H1 (cell line): ENCODE results near the gene ARMC7. TPM values are rescaled to one million over a fixed set of nuclear protein-coding genes. Genes with fewer than 3 reads are reported as not detected.

Source experiments
- CTCF ChIA-PET: fragments of 300-600 bp; sonication (Branson Sonifier 250); formaldehyde crosslinking; loops from one replicate; lab custom pipeline; 2021; ENCODE audit not compliant: partially characterized antibody; lab: Charles Lee
- POLR2A ChIA-PET: fragments of 300-600 bp; sonication (Branson Sonifier 250); formaldehyde crosslinking; loops from one replicate; lab custom pipeline; 2021; ENCODE audit warnings: inconsistent platforms; ENCODE audit not compliant: partially characterized antibody; lab: Charles Lee
- DNase-seq, 2 experiments: peaks; one replicate each; pipeline versions ENCODE4 v3.0.0 to v3.0.0-alpha.2; 2010 to 2022; ENCODE audit warnings: low spot score in 2 of 2, low read depth in 1 of 2, mixed read lengths in 1 of 2
- FAIRE-seq: peaks from 2 replicates; lab custom pipeline; 2011; peaks lifted over from hg19 to GRCh38; lab: Jason Lieb, UNC
- H2AFZ ChIP-seq: 2 replicates; pipeline ENCODE4 v1.8.1; 2012; ENCODE audit warnings: low read length, inconsistent platforms
- H2AK5ac ChIP-seq: 2 replicates; pipeline ENCODE4 v1.6.1; 2013; ENCODE audit warnings: low read depth, low read length
- H2BK120ac ChIP-seq: replicated peaks from 2 replicates; pipeline ENCODE3; 2013; ENCODE audit warnings: low read depth, low read length, inconsistent platforms
- H2BK12ac ChIP-seq: 2 replicates; pipeline ENCODE4 v1.6.1; 2013; ENCODE audit warnings: low read depth, low read length
- H2BK15ac ChIP-seq: 2 replicates; pipeline ENCODE4 v1.6.1; 2013; ENCODE audit warnings: low read length
- H2BK20ac ChIP-seq: 2 replicates; pipeline ENCODE4 v1.6.1; 2013; ENCODE audit warnings: low read length
- H2BK5ac ChIP-seq: 2 replicates; pipeline ENCODE4 v1.6.1; 2013; ENCODE audit warnings: low read depth, low read length
- H3K14ac ChIP-seq: 2 replicates; pipeline ENCODE4 v1.6.1; 2013; ENCODE audit warnings: inconsistent platforms; ENCODE audit not compliant: insufficient read length
- H3K18ac ChIP-seq: 2 replicates; pipeline ENCODE4 v1.6.1; 2013; ENCODE audit warnings: low read length; ENCODE audit errors: extremely low read depth
- H3K23ac ChIP-seq: 2 replicates; pipeline ENCODE4 v1.6.1; 2013; ENCODE audit warnings: inconsistent platforms; ENCODE audit not compliant: insufficient read length
- H3K23me2 ChIP-seq: 2 replicates; pipeline ENCODE4 v1.6.1; 2013; ENCODE audit warnings: low read depth, low read length
- H3K27ac ChIP-seq: 2 replicates; pipeline ENCODE4 v1.6.1; 2011; ENCODE audit warnings: low read depth, low read length, inconsistent platforms
- H3K27me3 ChIP-seq, 4 experiments: replicated peaks in 1 of 4; 1 replicate in 1 of 4; 2 replicates in 3 of 4; pipeline versions ENCODE4 v1.6.1 to v1.8.1; 2011 to 2013; ENCODE audit warnings: low read length in 3 of 4, mild to moderate bottlenecking in 3 of 4, inconsistent platforms in 2 of 4, mixed read lengths in 2 of 4, moderate library complexity in 1 of 4; ENCODE audit not compliant: control insufficient read depth in 3 of 4, insufficient read depth in 3 of 4; ENCODE audit errors: extremely low read depth in 1 of 4
- H3K36me3 ChIP-seq, 4 experiments: 2 replicates each; pipeline versions ENCODE4 v1.6.1 to v1.8.1; 2011 to 2013; ENCODE audit warnings: mild to moderate bottlenecking in 4 of 4, low read length in 3 of 4, moderate library complexity in 2 of 4, control low read depth in 1 of 4, inconsistent platforms in 1 of 4; ENCODE audit not compliant: insufficient read depth in 4 of 4, control insufficient read depth in 2 of 4
- H3K4ac ChIP-seq: replicated peaks from 2 replicates; pipeline ENCODE3; 2013; ENCODE audit warnings: low read length, low read depth, mixed read lengths, inconsistent platforms; ENCODE audit not compliant: insufficient read length
- H3K4me1 ChIP-seq, 4 experiments: replicated peaks in 1 of 4; 1 replicate in 1 of 4; 2 replicates in 3 of 4; pipeline versions ENCODE4 v1.6.1 to v1.8.1; 2011 to 2013; ENCODE audit warnings: low read length in 3 of 4, inconsistent platforms in 2 of 4, mixed read lengths in 1 of 4; ENCODE audit not compliant: insufficient read depth in 4 of 4, control insufficient read depth in 3 of 4
- H3K4me2 ChIP-seq, 2 experiments: 2 replicates each; pipeline versions ENCODE4 v1.6.1 to v1.8.1; 2011 to 2013; ENCODE audit warnings: low read depth in 2 of 2, low read length in 2 of 2, control low read depth in 1 of 2, inconsistent platforms in 1 of 2, mild to moderate bottlenecking in 1 of 2; ENCODE audit not compliant: insufficient read depth in 1 of 2
- H3K4me3 ChIP-seq, 4 experiments: fragments of 200-600, 300-600 bp in 1 of 4; sonication (generic), shearing (Covaris generic), sonication (Bioruptor Twin) in 1 of 4; 2 replicates each; pipeline versions ENCODE4 v1.5.1 to v1.8.1; 2011 to 2016; ENCODE audit warnings: low read length in 4 of 4, low read depth in 3 of 4, control low read depth in 2 of 4, inconsistent platforms in 2 of 4, mild to moderate bottlenecking in 2 of 4, mixed read lengths in 1 of 4, moderate library complexity in 1 of 4; ENCODE audit not compliant: insufficient read depth in 2 of 4; ENCODE audit errors: extremely low read depth in 1 of 4
- H3K56ac ChIP-seq: replicated peaks from 2 replicates; pipeline ENCODE3; 2013; ENCODE audit warnings: low read depth, mild to moderate bottlenecking, mixed read lengths, low read length, inconsistent platforms; ENCODE audit not compliant: insufficient read length
- H3K79me1 ChIP-seq: 2 replicates; pipeline ENCODE4 v1.6.1; 2013; ENCODE audit warnings: low read depth, low read length, control low read depth
- H3K79me2 ChIP-seq, 2 experiments: 2 replicates each; pipeline versions ENCODE4 v1.6.1 to v1.8.1; 2012 to 2013; ENCODE audit warnings: low read length in 2 of 2, mild to moderate bottlenecking in 2 of 2, inconsistent platforms in 1 of 2; ENCODE audit not compliant: insufficient read depth in 2 of 2, control insufficient read depth in 1 of 2
- H3K9ac ChIP-seq, 4 experiments: replicated peaks in 1 of 4; 1 replicate in 1 of 4; 2 replicates in 3 of 4; pipeline versions ENCODE4 v1.6.1 to v1.8.1; 2011 to 2013; ENCODE audit warnings: low read depth in 3 of 4, low read length in 3 of 4, control low read depth in 2 of 4, mild to moderate bottlenecking in 2 of 4, moderate library complexity in 2 of 4, inconsistent platforms in 1 of 4; ENCODE audit errors: extremely low read depth in 1 of 4
- H3K9me3 ChIP-seq, 2 experiments: 2 replicates each; pipeline versions ENCODE4 v1.6.1 to v1.8.1; 2012 to 2013; ENCODE audit warnings: mild to moderate bottlenecking in 2 of 2, moderate library complexity in 2 of 2, control low read depth in 1 of 2, inconsistent platforms in 1 of 2, low read depth in 1 of 2, low read length in 1 of 2, mixed read lengths in 1 of 2; ENCODE audit not compliant: insufficient read depth in 2 of 2
- H4K20me1 ChIP-seq, 2 experiments: replicated peaks in 1 of 2; 2 replicates each; pipeline versions ENCODE3 to v1.8.1; 2011 to 2013; ENCODE audit warnings: inconsistent platforms in 2 of 2, low read length in 2 of 2, mild to moderate bottlenecking in 1 of 2; ENCODE audit not compliant: insufficient read depth in 2 of 2, control insufficient read depth in 1 of 2
- H4K5ac ChIP-seq: 2 replicates; pipeline ENCODE4 v1.6.1; 2013; ENCODE audit warnings: low read length, low read depth, mixed read lengths, inconsistent platforms; ENCODE audit not compliant: insufficient read length
- H4K8ac ChIP-seq: 2 replicates; pipeline ENCODE4 v1.8.0; 2013; ENCODE audit warnings: mild to moderate bottlenecking, moderate library complexity, low read length, inconsistent platforms; ENCODE audit not compliant: insufficient read depth; ENCODE audit errors: extremely low read depth
- H4K91ac ChIP-seq: replicated peaks from 2 replicates; pipeline ENCODE3; 2013; ENCODE audit warnings: low read length, mixed read lengths, inconsistent platforms; ENCODE audit not compliant: insufficient read length
- SRF ChIP-seq: IDR thresholded peaks from 2 replicates; pipeline ENCODE4 v1.6.1; 2011; ENCODE audit warnings: mild to moderate bottlenecking, low read depth, low read length, moderate library complexity
- WGBS, 2 experiments: shearing (Covaris generic) in 1 of 2; methylation state at CpG; one replicate each; pipeline versions ENCODE4 v1.1.6 to v1.1.7; 2013 to 2015; ENCODE audit warnings: low lambda C conversion rate in 2 of 2, mixed read lengths in 2 of 2, inconsistent platforms in 1 of 2, low coverage in 1 of 2, missing lambda C conversion rate in 1 of 2; ENCODE audit not compliant: insufficient replicate concordance in 2 of 2, insufficient coverage in 1 of 2, insufficient read length in 1 of 2; ENCODE audit errors: extremely low coverage in 1 of 2, missing lambda C conversion rate in 1 of 2; 5-methylcytosine and 5-hydroxymethylcytosine counted together
- polyA plus RNA-seq, 7 experiments: library from polyadenylated mRNA; depleted of rRNA in 3 of 7; stranded (reverse) in 5 of 7; unstranded in 2 of 7; fragments of >200 nt in 5 of 7; fragments of 200-250 nt in 2 of 7; gene quantifications; 1 replicate in 5 of 7; 2 replicates in 1 of 7; 4 replicates in 1 of 7; pipeline versions ENCODE4 v1.2.1 to v1.2.3, GENCODE V29; 2011 to 2013; ENCODE audit warnings: missing spikeins in 2 of 7, mixed read lengths in 2 of 7
- total RNA-seq: library from RNA; stranded (reverse); fragmentation: NEBNext Ultra II Directional; extraction: Animal tissue kit (Norgen Biotek cat#: 25700); gene quantifications from 2 replicates; pipeline ENCODE4 v1.2.1, GENCODE V29; 2021

ARMC7 gene
- total and polyA plus RNA-seq, 2 of the 8 experiments (the other 6 are each of a cell fraction or from before 2014, with no cell fraction given): 9.8 to 13.6 TPM

DNA sequence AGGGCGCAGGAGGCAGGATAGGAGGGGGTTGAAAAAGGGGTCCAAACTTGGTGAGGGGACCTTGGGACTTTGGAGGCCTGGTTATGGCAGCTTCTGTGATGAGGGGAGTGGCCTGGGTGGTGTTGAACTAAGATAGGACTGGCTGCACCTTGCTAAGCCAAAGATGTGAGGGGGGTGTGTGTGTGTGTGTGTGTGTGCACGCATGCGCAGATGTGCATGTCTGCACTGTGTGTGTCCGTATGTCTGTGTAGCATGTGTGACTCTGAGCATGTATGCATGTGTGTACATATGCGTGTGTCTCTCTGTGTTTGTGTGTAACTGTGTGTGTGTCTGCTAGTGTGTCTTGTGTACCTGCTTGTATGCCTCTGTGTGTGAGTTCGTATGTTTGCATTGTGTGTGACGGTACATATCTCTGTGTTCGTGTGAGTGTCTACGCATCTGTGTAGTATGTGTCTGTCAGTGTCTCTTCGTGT is 17.9 kb upstream of the ARMC7 start:
- H3K79me1 ChIP-seq: peaks cover 10% of the 10 kb centered on the region
- H2AFZ ChIP-seq: no peak overlapping the region
- no peak overlapping the region; a peak in 1 of 8 replicates for H3K4me3 ChIP-seq
- no peak for FAIRE-seq
- no peak for DNase-seq
- H3K9ac ChIP-seq: no peak overlapping the region; a peak in 1 of 7 replicates
- CTCF ChIA-PET: interaction anchor here (1.4 to 6.8 kb wide), 6 partner anchors 14 to 30 kb away, joined by 3 to 81 read pairs (median 8); no protein-coding TSS in a partner anchor
- peak overlapping the region; percentile 58 for H2BK5ac ChIP-seq
- peak overlapping the region; percentile 89 for H4K91ac ChIP-seq
- peaks cover 0 to 7% of the 10 kb centered on the region in 2 experiments; a peak in 2 of 4 replicates for H3K79me2 ChIP-seq
- H4K5ac ChIP-seq: no peak overlapping the region
- no peaks in the 10 kb centered on the region; a peak in 1 of 8 replicates for H3K36me3 ChIP-seq
- no peak overlapping the region for H3K27ac ChIP-seq
- no peak overlapping the region for H3K23ac ChIP-seq
- no peak overlapping the region for H3K4ac ChIP-seq
- peak overlapping the region; percentile 44 to 46; a peak in 3 of 4 replicates for H3K4me2 ChIP-seq
- no peak overlapping the region for H2BK120ac ChIP-seq
- H3K9me3 ChIP-seq: no peaks in the 10 kb centered on the region
- H4K8ac ChIP-seq: no peak overlapping the region; the same call in 1 of the 2 replicates
- peaks cover 12% of the 10 kb centered on the region for H3K23me2 ChIP-seq
- H3K56ac ChIP-seq: no peak overlapping the region
- POLR2A ChIA-PET: interaction anchor here (1.0 to 1.9 kb wide), 7 partner anchors 10 to 170 kb away, joined by 3 to 10 read pairs (median 5); partner anchors contain the start of genes ARMC7, MRPL58 and MRPS7
- H2BK20ac ChIP-seq: peak overlapping the region; percentile 74; the same call in 1 of the 2 replicates
- H3K4me1 ChIP-seq: peaks cover 3 to 32% (median 24%) of the 10 kb centered on the region in 4 experiments
- no peak overlapping the region for H3K14ac ChIP-seq
- H2BK12ac ChIP-seq: peak overlapping the region; percentile 95; the same call in 1 of the 2 replicates
- TF ChIP-seq SRF: no peak
- 88% methylated on average over 10 of the region's 10 CpGs; no CpG with 5 or more reads in 1 of the 2 experiments for WGBS, 2 experiments
- peaks cover 0 to 5% of the 10 kb centered on the region in 2 experiments for H4K20me1 ChIP-seq
- peak overlapping the region; percentile 100 for H2BK15ac ChIP-seq
- 0 out of 2 replicates have a peak overlapping the region, but pooled peaks have one; percentile 22 for H3K18ac ChIP-seq
- no peaks in the 10 kb centered on the region for H3K27me3 ChIP-seq
- H2AK5ac ChIP-seq: peak overlapping the region; percentile 99
